HG02571 (cell line): ENCODE results near the gene SRC.

Experiments
- ATAC-seq: cut with Tn5 transposase; IDR thresholded peaks from one replicate; pipeline ENCODE4 v1.9.1; 2021; ENCODE audit warnings: mild to moderate bottlenecking, moderate library complexity; ENCODE audit not compliant: unreplicated experiment

SRC gene

GRCh38 chr20:37314617-37315016 lies 31.3 kb upstream of the SRC start:
- ATAC-seq, result no peak

- ATAC-seq, result no peak
Measured at GRCh38 chr20:37315021-37315451, 30.9 kb upstream of the SRC start.

GRCh38 chr20:37315452-37316110 lies 30.4 kb upstream of the SRC start:
- peak; percentile 22 for ATAC-seq

GRCh38 chr20:37316116-37316774 lies 29.7 kb upstream of the SRC start:
- peak; percentile 64 for ATAC-seq

- ATAC-seq, result no peak
Measured at GRCh38 chr20:37316775-37317170, 29.2 kb upstream of the SRC start.

- no peak for ATAC-seq
Measured at GRCh38 chr20:37317316-37317715, 28.6 kb upstream of the SRC start.

- ATAC-seq, result no peak
Measured at GRCh38 chr20:37317994-37318640, 27.8 kb upstream of the SRC start.

- ATAC-seq, result no peak
Measured at GRCh38 chr20:37319151-37319671, 26.7 kb upstream of the SRC start.

GRCh38 chr20:37323985-37324384 lies 22.0 kb upstream of the SRC start:
- no peak for ATAC-seq

- ATAC-seq, result no peak
Measured at GRCh38 chr20:37325206-37325605, 20.7 kb upstream of the SRC start.

GRCh38 chr20:37326666-37327065 lies 19.3 kb upstream of the SRC start:
- no peak for ATAC-seq

- no peak for ATAC-seq
Measured at GRCh38 chr20:37327748-37328147, 18.2 kb upstream of the SRC start.

- no peak for ATAC-seq
Measured at GRCh38 chr20:37328149-37328945, 17.6 kb upstream of the SRC start.

GRCh38 chr20:37329481-37330165 lies 16.3 kb upstream of the SRC start:
- ATAC-seq, result no peak

- no peak for ATAC-seq
Measured at GRCh38 chr20:37330316-37330715, 15.6 kb upstream of the SRC start.

GRCh38 chr20:37331060-37331857 lies 14.7 kb upstream of the SRC start:
- no peak for ATAC-seq

GRCh38 chr20:37333130-37333847 lies 12.7 kb upstream of the SRC start:
- ATAC-seq, result no peak

- no peak for ATAC-seq
Measured at GRCh38 chr20:37333848-37334318, 12.1 kb upstream of the SRC start.

- no peak for ATAC-seq
Measured at GRCh38 chr20:37334450-37334849, 11.5 kb upstream of the SRC start.
